GM19324 (cell line): ENCODE data around the gene PRAF2.

ENCODE experiments used
- ATAC-seq: cut with Tn5 transposase; IDR thresholded peaks from one replicate; pipeline ENCODE4 v1.9.1; 2021; ENCODE audit warnings: mild to moderate bottlenecking, moderate library complexity; ENCODE audit not compliant: unreplicated experiment, low FRiP score

The PRAF2 gene

GRCh38 chrX:49073601-49074575 lies at the start of gene PRAF2:
TSS of gene PRAF2 (minus strand) at chrX:49074002. CDS start at chrX:49073987, 15 bp downstream.
- ATAC-seq: peak; percentile 74

GRCh38 chrX:49122499-49122898 lies 48.7 kb upstream of the PRAF2 start:
- no peak for ATAC-seq

- no peak for ATAC-seq
Measured at GRCh38 chrX:49120091-49120490, 46.3 kb upstream of the PRAF2 start.

- ATAC-seq: no peak
Measured at GRCh38 chrX:49117581-49117980, 43.8 kb upstream of the PRAF2 start.

GRCh38 chrX:49116716-49117115 lies 42.9 kb upstream of the PRAF2 start:
- ATAC-seq: no peak

GRCh38 chrX:49116076-49116475 lies 42.3 kb upstream of the PRAF2 start:
- ATAC-seq: no peak

- ATAC-seq: no peak
Measured at GRCh38 chrX:49111791-49112190, 38.0 kb upstream of the PRAF2 start.

GRCh38 chrX:49110417-49110816 lies 36.6 kb upstream of the PRAF2 start:
- no peak for ATAC-seq

- ATAC-seq: no peak
Measured at GRCh38 chrX:49108641-49109040, 34.8 kb upstream of the PRAF2 start.

- ATAC-seq: no peak
Measured at GRCh38 chrX:49106930-49107329, 33.1 kb upstream of the PRAF2 start.

GRCh38 chrX:49106296-49106695 lies 32.5 kb upstream of the PRAF2 start:
- no peak for ATAC-seq

- ATAC-seq: no peak
Measured at GRCh38 chrX:49103637-49104036, 29.8 kb upstream of the PRAF2 start.

- no peak for ATAC-seq
Measured at GRCh38 chrX:49102190-49102589, 28.4 kb upstream of the PRAF2 start.

GRCh38 chrX:49101629-49101984 lies 27.8 kb upstream of the PRAF2 start:
- ATAC-seq: no peak

- ATAC-seq: peak; percentile 89
Measured at GRCh38 chrX:49100704-49101628, 27.2 kb upstream of the PRAF2 start.

- ATAC-seq: no peak
Measured at GRCh38 chrX:49096419-49096818, 22.6 kb upstream of the PRAF2 start.

- no peak for ATAC-seq
Measured at GRCh38 chrX:49089553-49089952, 15.8 kb upstream of the PRAF2 start.

GRCh38 chrX:49082271-49082871 lies 8.6 kb upstream of the PRAF2 start:
- no peak for ATAC-seq

- peak; percentile 49 for ATAC-seq
Measured at GRCh38 chrX:49079489-49080428, 6.0 kb upstream of the PRAF2 start, which contains the start of gene WDR45. TSS of gene WDR45 (minus strand) at chrX:49079887. CDS start at chrX:49078095, 1,792 bp downstream.

- no peak for ATAC-seq
Measured at GRCh38 chrX:49077941-49078340, 4.1 kb upstream of the PRAF2 start.
